ENCODE measurements around the gene MACROD2.

The MACROD2 gene

DNA sequence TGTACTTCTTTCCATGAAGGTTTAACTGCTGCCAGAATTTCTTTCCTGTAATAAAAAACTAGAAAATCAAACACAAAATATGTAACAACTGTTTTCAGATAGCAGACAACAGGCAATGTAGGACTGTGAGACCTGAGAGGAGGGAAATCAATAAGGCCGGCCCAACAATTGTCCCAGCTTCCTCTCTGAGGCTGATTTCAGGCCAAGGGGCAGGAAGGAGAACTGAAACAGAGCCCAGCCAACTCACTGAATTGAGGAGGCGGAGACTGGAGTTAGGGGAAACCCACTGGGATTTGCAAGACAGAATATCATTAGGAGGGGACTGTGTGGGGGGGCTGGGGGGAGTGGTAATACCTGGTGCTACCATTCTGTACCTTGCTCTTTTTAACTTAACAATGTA is 299.9 kb downstream of the MACROD2 start:
- no peak for TF ChIP-seq FOXP2 (optimal IDR thresholded peaks at IDR 0.05; ENCODE audit: borderline replicate concordance, extremely low read depth, extremely low read length, insufficient read depth)
- TF ChIP-seq, protein P1, sequence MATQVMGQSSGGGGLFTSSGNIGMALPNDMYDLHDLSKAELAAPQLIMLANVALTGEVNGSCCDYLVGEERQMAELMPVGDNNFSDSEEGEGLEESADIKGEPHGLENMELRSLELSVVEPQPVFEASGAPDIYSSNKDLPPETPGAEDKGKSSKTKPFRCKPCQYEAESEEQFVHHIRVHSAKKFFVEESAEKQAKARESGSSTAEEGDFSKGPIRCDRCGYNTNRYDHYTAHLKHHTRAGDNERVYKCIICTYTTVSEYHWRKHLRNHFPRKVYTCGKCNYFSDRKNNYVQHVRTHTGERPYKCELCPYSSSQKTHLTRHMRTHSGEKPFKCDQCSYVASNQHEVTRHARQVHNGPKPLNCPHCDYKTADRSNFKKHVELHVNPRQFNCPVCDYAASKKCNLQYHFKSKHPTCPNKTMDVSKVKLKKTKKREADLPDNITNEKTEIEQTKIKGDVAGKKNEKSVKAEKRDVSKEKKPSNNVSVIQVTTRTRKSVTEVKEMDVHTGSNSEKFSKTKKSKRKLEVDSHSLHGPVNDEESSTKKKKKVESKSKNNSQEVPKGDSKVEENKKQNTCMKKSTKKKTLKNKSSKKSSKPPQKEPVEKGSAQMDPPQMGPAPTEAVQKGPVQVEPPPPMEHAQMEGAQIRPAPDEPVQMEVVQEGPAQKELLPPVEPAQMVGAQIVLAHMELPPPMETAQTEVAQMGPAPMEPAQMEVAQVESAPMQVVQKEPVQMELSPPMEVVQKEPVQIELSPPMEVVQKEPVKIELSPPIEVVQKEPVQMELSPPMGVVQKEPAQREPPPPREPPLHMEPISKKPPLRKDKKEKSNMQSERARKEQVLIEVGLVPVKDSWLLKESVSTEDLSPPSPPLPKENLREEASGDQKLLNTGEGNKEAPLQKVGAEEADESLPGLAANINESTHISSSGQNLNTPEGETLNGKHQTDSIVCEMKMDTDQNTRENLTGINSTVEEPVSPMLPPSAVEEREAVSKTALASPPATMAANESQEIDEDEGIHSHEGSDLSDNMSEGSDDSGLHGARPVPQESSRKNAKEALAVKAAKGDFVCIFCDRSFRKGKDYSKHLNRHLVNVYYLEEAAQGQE (IDR thresholded peaks at IDR 0.05; ENCODE audit: insufficient read depth in 1 of 2, low read depth in 2 of 2, low read length in 2 of 2), result no peak
- TF ChIP-seq SIN3A (IDR thresholded peaks at IDR 0.05; ENCODE audit: borderline replicate concordance, insufficient read depth, low read length), result no peak
- no peak for TF ChIP-seq TAF1 (IDR thresholded peaks at IDR 0.05; ENCODE audit: borderline replicate concordance, insufficient read depth, low read length)
- no peak for TF ChIP-seq POLR2AphosphoS5 (IDR thresholded peaks at IDR 0.05; ENCODE audit: low read depth, low read length)

DNA sequence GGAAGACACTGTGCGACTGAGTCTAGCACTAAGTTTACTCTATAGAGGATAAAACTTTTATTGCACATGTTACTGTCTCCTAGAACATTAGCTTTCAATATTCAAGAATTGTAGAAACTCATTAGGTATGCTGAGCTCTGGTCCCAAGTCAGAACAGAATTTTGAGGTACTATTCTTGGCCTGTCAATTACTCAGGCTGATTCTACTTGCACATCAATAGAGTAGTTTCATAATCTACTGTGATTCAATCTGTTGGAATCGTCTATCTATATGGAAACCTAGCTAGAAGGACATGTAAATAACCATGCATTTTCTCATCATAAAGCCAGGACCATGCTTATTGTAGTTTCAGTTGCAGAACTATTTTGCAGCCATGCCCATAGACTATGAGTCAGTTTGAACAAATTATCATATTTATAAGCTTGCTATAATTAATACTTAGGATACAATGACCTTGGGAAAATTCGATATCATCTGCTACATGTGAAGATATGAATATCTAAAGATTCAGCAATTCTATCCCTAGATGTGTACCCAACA is 300.5 kb downstream of the MACROD2 start:
- TF ChIP-seq FOXP2 (optimal IDR thresholded peaks at IDR 0.05; ENCODE audit: borderline replicate concordance, extremely low read depth, extremely low read length, insufficient read depth), result no peak
- TF ChIP-seq, protein P1 (IDR thresholded peaks at IDR 0.05; ENCODE audit: insufficient read depth in 1 of 2, low read depth in 2 of 2, low read length in 2 of 2), result no peak
- no peak for TF ChIP-seq TAF1 (IDR thresholded peaks at IDR 0.05; ENCODE audit: borderline replicate concordance, insufficient read depth, low read length)
- TF ChIP-seq SIN3A (IDR thresholded peaks at IDR 0.05; ENCODE audit: borderline replicate concordance, insufficient read depth, low read length), result no peak
- no peak for TF ChIP-seq POLR2AphosphoS5 (IDR thresholded peaks at IDR 0.05; ENCODE audit: low read depth, low read length)

DNA sequence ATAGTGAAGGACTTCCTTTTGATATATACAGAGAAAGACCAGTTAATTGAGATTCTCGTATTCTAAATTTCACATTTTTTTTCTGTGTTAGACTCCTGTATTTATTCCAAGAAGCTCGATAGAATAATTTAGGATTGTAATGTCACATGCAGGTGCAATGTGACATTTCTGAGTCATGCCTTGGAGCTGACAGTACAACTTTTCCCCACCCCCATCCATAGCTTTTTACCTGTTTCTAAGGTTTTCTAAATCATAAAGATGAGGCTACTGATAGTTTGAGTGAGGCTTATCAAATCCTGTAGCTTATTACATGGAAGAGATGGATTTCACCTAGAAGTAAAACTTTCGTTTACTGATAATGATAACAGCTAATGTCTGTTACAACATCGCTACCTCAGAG is 304.5 kb downstream of the MACROD2 start:
- TF ChIP-seq SIN3A (IDR thresholded peaks at IDR 0.05; ENCODE audit: borderline replicate concordance, insufficient read depth, low read length), result no peak
- no peak for TF ChIP-seq TAF1 (IDR thresholded peaks at IDR 0.05; ENCODE audit: borderline replicate concordance, insufficient read depth, low read length)
- TF ChIP-seq, protein P1 (IDR thresholded peaks at IDR 0.05; ENCODE audit: insufficient read depth in 1 of 2, low read depth in 2 of 2, low read length in 2 of 2), result no peak
- TF ChIP-seq FOXP2 (optimal IDR thresholded peaks at IDR 0.05; ENCODE audit: borderline replicate concordance, extremely low read depth, extremely low read length, insufficient read depth), result no peak
- TF ChIP-seq POLR2AphosphoS5 (IDR thresholded peaks at IDR 0.05; ENCODE audit: low read depth, low read length), result no peak

DNA sequence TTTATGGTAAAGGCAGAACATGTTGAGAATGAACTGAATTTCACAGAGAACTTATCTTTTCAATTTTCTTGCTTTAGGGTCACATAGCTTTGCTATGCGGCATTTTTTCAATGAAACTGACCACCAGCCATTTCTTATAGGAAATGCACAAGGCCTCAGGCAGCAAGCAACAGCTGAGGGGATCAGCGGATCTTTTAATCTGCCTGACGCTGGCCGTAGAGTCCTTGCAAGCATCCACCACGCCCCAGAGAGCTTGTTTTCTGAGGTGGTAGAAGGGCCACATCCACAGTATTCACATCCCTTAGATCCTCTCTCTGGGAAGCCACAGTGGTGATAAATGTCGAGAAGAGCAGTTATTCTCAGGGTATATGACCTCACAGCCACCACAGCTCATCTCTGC is 307.8 kb downstream of the MACROD2 start:
- TF ChIP-seq SIN3A (IDR thresholded peaks at IDR 0.05; ENCODE audit: borderline replicate concordance, insufficient read depth, low read length) (no peak), TAF1 (IDR thresholded peaks at IDR 0.05; ENCODE audit: borderline replicate concordance, insufficient read depth, low read length) (no peak), FOXP2 (optimal IDR thresholded peaks at IDR 0.05; ENCODE audit: borderline replicate concordance, extremely low read depth, extremely low read length, insufficient read depth) (no peak), POLR2AphosphoS5 (IDR thresholded peaks at IDR 0.05; ENCODE audit: low read depth, low read length) (no peak)
- TF ChIP-seq, protein P1 (IDR thresholded peaks at IDR 0.05; ENCODE audit: insufficient read depth in 1 of 2, low read depth in 2 of 2, low read length in 2 of 2), result no peak

DNA sequence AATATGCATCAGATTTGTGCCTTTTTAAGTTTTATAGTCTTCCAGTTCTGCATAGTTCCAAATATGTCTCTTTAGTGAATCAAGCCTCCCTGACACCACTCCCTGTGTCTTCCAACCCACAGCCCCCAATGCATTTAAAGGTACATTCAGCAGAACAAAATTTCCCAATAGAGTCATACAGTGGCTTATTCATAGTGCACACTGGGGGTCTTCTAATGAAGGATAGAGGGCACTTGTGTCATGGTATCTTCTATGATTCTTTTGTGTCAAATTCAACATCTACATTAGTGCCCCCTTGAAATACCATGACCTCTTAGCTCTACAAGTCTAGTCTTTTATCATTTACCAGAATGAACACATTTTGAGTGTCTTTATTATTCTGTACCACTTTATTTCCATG is 308.3 kb downstream of the MACROD2 start:
- no peak for TF ChIP-seq SIN3A (IDR thresholded peaks at IDR 0.05; ENCODE audit: borderline replicate concordance, insufficient read depth, low read length)
- no peak for TF ChIP-seq FOXP2 (optimal IDR thresholded peaks at IDR 0.05; ENCODE audit: borderline replicate concordance, extremely low read depth, extremely low read length, insufficient read depth)
